COLO668 (cell line): Measurements from ENCODE around the gene STK38.
"Not testable (repeated sequence)": the region's sequence is repeated elsewhere in the genome, so short reads cannot be mapped to it uniquely, and the experiment has no call there.

ENCODE experiments used
- DNase-seq: peaks from one replicate; lab custom pipeline; 2025; ENCODE audit not compliant: unreplicated experiment; lab: John Stamatoyannopoulos, UW

STK38 gene

GRCh38 chr6:36546920-36547645 is at the start of gene STK38:
Gene STK38 (minus strand): TSS chr6:36547479. CDS start chr6:36540202, 7,277 bp downstream.
- DNase-seq = peak; percentile 83

- DNase-seq = no peak
Measured at GRCh38 chr6:36596356-36596755, 49.1 kb upstream of the STK38 start.

- DNase-seq = peak; percentile 6
Measured at GRCh38 chr6:36594816-36595643, 47.8 kb upstream of the STK38 start.

- peak; percentile 94 for DNase-seq
Measured at GRCh38 chr6:36594029-36594815, 46.9 kb upstream of the STK38 start, which contains the start of gene SRSF3. Gene SRSF3 (plus strand): TSS chr6:36594362. CDS start chr6:36596763, 2,401 bp downstream.

GRCh38 chr6:36593569-36594028 is 46.3 kb upstream of the STK38 start:
- peak; percentile 46 for DNase-seq

- DNase-seq = no peak
Measured at GRCh38 chr6:36592221-36592655, 45.0 kb upstream of the STK38 start.

GRCh38 chr6:36590237-36590636 is 43.0 kb upstream of the STK38 start:
- DNase-seq = no peak

GRCh38 chr6:36589025-36589400 is 41.7 kb upstream of the STK38 start:
- DNase-seq = not testable (repeated sequence)

GRCh38 chr6:36586606-36587005 is 39.3 kb upstream of the STK38 start:
- DNase-seq = no peak

GRCh38 chr6:36581716-36582115 is 34.4 kb upstream of the STK38 start:
- no peak for DNase-seq

- no peak for DNase-seq
Measured at GRCh38 chr6:36580184-36580526, 32.9 kb upstream of the STK38 start.

GRCh38 chr6:36578431-36578830 is 31.2 kb upstream of the STK38 start:
- DNase-seq = no peak

GRCh38 chr6:36578030-36578429 is 30.8 kb upstream of the STK38 start:
- no peak for DNase-seq

- no peak for DNase-seq
Measured at GRCh38 chr6:36577301-36577700, 30.0 kb upstream of the STK38 start.

- no peak for DNase-seq
Measured at GRCh38 chr6:36576578-36576977, 29.3 kb upstream of the STK38 start.

GRCh38 chr6:36574679-36575078 is 27.4 kb upstream of the STK38 start:
- no peak for DNase-seq

- not testable (repeated sequence) for DNase-seq
Measured at GRCh38 chr6:36572353-36573311, 25.4 kb upstream of the STK38 start.

- DNase-seq = no peak
Measured at GRCh38 chr6:36571122-36572043, 24.1 kb upstream of the STK38 start.

GRCh38 chr6:36570264-36570663 is 23.0 kb upstream of the STK38 start:
- no peak for DNase-seq
